Neural cell (in vitro differentiated cells): Measurements from ENCODE around the gene SRRM2.

Source experiments
- EP300 ChIP-seq: fragments of 450-650 bp; conservative IDR thresholded peaks from 2 replicates; pipeline ENCODE4 v1.6.1; 2014; ENCODE audit warnings: antibody characterized with exemption, mild to moderate bottlenecking, moderate library complexity; ENCODE audit not compliant: poor library complexity, severe bottlenecking
- RAD21 ChIP-seq: fragments of 450-650 bp; conservative IDR thresholded peaks from 2 replicates; pipeline ENCODE4 v1.6.1; 2014; ENCODE audit warnings: antibody characterized with exemption, mild to moderate bottlenecking, moderate library complexity
- TAF1 ChIP-seq: IDR thresholded peaks from 2 replicates; pipeline ENCODE4 v1.6.1; 2012; ENCODE audit warnings: low read depth
- TF ChIP-seq, protein P1 (sequence below): fragments of 450-650 bp; IDR thresholded peaks from 2 replicates; pipeline ENCODE4 v1.5.1; 2014; ENCODE audit warnings: antibody characterized with exemption, mild to moderate bottlenecking, moderate library complexity; ENCODE audit not compliant: poor library complexity, severe bottlenecking

DNA sequence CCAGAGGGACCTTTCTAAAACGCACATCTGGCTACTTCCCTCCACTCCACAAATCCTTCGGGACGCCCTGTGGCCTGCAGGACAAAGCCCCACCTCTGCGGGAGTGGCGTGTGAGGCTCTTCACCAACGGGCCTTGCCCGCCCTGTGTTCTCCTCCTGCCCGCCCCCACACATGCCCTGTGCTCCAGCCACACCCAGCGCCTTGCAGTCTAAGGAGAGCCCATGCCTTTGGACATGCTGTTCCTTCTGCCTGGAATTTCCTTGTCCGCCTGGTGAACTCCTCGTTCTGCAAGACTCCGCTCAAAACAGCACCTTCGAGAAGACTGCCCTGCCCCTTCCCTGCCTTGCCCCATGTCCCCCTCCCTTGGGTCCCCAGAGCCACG lies 17.2 kb downstream of the SRRM2 start:
- TF ChIP-seq TAF1 (no peak), EP300 (no peak), RAD21 (no peak)
- TF ChIP-seq, protein P1, sequence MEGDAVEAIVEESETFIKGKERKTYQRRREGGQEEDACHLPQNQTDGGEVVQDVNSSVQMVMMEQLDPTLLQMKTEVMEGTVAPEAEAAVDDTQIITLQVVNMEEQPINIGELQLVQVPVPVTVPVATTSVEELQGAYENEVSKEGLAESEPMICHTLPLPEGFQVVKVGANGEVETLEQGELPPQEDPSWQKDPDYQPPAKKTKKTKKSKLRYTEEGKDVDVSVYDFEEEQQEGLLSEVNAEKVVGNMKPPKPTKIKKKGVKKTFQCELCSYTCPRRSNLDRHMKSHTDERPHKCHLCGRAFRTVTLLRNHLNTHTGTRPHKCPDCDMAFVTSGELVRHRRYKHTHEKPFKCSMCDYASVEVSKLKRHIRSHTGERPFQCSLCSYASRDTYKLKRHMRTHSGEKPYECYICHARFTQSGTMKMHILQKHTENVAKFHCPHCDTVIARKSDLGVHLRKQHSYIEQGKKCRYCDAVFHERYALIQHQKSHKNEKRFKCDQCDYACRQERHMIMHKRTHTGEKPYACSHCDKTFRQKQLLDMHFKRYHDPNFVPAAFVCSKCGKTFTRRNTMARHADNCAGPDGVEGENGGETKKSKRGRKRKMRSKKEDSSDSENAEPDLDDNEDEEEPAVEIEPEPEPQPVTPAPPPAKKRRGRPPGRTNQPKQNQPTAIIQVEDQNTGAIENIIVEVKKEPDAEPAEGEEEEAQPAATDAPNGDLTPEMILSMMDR: no peak
